Left colon (tissue), 2 donors: ENCODE data around the gene KLF1. TPM values are rescaled to one million over a fixed set of nuclear protein-coding genes. Genes with fewer than 3 reads are reported as not detected.
"Not testable (repeated sequence)": the region's sequence is repeated elsewhere in the genome, so short reads cannot be mapped to it uniquely, and the experiment has no call there.

ENCODE experiments used
- ATAC-seq: fragments of 200-7000 bp; cut with Tn5 transposase; one replicate; pipeline ENCODE4 v1.9.1; 2020; ENCODE audit warnings: mild to moderate bottlenecking, moderate library complexity
- DNase-seq, 2 donors: peaks; one replicate each; pipeline ENCODE4 v3.0.0-alpha.2; 2020
- intact Hi-C, 2 donors: fragments of 100-400 bp; cut with DNase I in 1 of 2; cut with micrococcal nuclease in 1 of 2; formaldehyde crosslinking; loops; one replicate each; pipeline versions ENCODE4 v1.11.2 to v1.14.0; 2022; cut with DNase I, micrococcal nuclease
- total RNA-seq, 2 donors: library from RNA; stranded (reverse); fragmentation: NEBNext Ultra II Directional; extraction: Animal tissue kit (Norgen Biotek cat#: 25700); gene quantifications; one replicate each; pipeline ENCODE4 v1.2.1, GENCODE V29; 2021
- donor health status: DM: no; HTN: no; CAD: no.
- donor health status: DM: yes; HTN: yes; CAD: no.

KLF1 gene
- total RNA-seq, 2 donors from 2014 or later = not detected

- DNase-seq (peak; percentile 86 to 87), ATAC-seq (peak; percentile 91)
- intact Hi-C loops = no loop called here
These were observed 13.8 kb downstream of the KLF1 start for GRCh38 chr19:12872941-12873890.

- no peak for DNase-seq
- ATAC-seq = no peak
- intact Hi-C loops = no loop called here
These were observed 14.7 kb downstream of the KLF1 start for GRCh38 chr19:12872255-12872654.

GRCh38 chr19:12871681-12872080 lies 15.3 kb downstream of the KLF1 start:
- ATAC-seq (no peak), DNase-seq (no peak)
- intact Hi-C loops = no loop called here

GRCh38 chr19:12868540-12869112 lies 18.4 kb downstream of the KLF1 start:
- intact Hi-C loops = no loop called here
- ATAC-seq (no peak), DNase-seq (no peak)

GRCh38 chr19:12867120-12868099 lies 19.6 kb downstream of the KLF1 start:
- intact Hi-C loops = no loop called here
- ATAC-seq (peak; percentile 85), DNase-seq (peak; percentile 69 to 81)

GRCh38 chr19:12866416-12867119 lies 20.4 kb downstream of the KLF1 start:
- ATAC-seq (peak; percentile 69), DNase-seq (no peak)
- intact Hi-C loops = no loop called here

- intact Hi-C loops = no loop called here
These were observed 21.1 kb downstream of the KLF1 start for GRCh38 chr19:12865746-12866415.

GRCh38 chr19:12864721-12865715 lies 22.0 kb downstream of the KLF1 start:
- ATAC-seq (peak; percentile 39), DNase-seq (no peak)
- intact Hi-C loops = no loop called here

More at GRCh38 chr19:12865746-12866415, 21.1 kb downstream of the KLF1 start:
- DNase-seq (no peak), ATAC-seq (no peak)

- intact Hi-C loops = no loop called here
These were observed 22.9 kb downstream of the KLF1 start for GRCh38 chr19:12864143-12864542.

GRCh38 chr19:12859546-12859945 lies 27.5 kb downstream of the KLF1 start:
- intact Hi-C loops = no loop called here
- DNase-seq (no peak), ATAC-seq (no peak)

More at GRCh38 chr19:12864143-12864542, 22.9 kb downstream of the KLF1 start:
- no peak for ATAC-seq
- DNase-seq = no peak

- DNase-seq (no peak), ATAC-seq (no peak)
- intact Hi-C loops = no loop called here
These were observed 28.7 kb downstream of the KLF1 start for GRCh38 chr19:12858041-12858928.

- no peak for ATAC-seq
- intact Hi-C loops = no loop called here
- no peak for DNase-seq
These were observed 30.3 kb downstream of the KLF1 start for GRCh38 chr19:12856653-12857052.

- ATAC-seq = peak; percentile 99
- peak; percentile 72 to 86 for DNase-seq
- intact Hi-C loops = loop anchor here (10.0 kb wide), 1 partner anchor 83 kb away; no protein-coding TSS in a partner anchor
These were observed 39.6 kb downstream of the KLF1 start for GRCh38 chr19:12847159-12848139.

GRCh38 chr19:12846613-12847012 lies 40.4 kb downstream of the KLF1 start:
- ATAC-seq, DNase-seq: not testable (repeated sequence)
- intact Hi-C loops = loop anchor here (10.0 kb wide), 1 partner anchor 82 kb away; no protein-coding TSS in a partner anchor
